IMR-90 (cell line): Measurements from ENCODE around the gene MRGPRX2. TPM values are rescaled to one million over a fixed set of nuclear protein-coding genes. Genes with fewer than 3 reads are reported as not detected.

Experiments
- ATAC-seq: fragments of 200-7000 bp; cut with Tn5 transposase; 2 replicates; pipeline ENCODE4 v1.9.1; 2020; ENCODE audit warnings: low read depth, mild to moderate bottlenecking, moderate library complexity
- BruUV-seq: library from RNA; stranded (reverse); fragments of 400-500 nt; replicated peaks from 2 replicates; lab custom pipeline; 2021; lab: Mats Ljungman, UMichigan
- CTCF ChIA-PET: fragments of 300-600 bp; formaldehyde crosslinking; extraction: SDS; loops from one replicate; lab custom pipeline; 2021; ENCODE audit warnings: antibody characterized with exemption; lab: Yijun Ruan, JAX
- POLR2A ChIA-PET: fragments of 300-600 bp; sonication (Branson Sonifier 250); formaldehyde crosslinking; loops from one replicate; lab custom pipeline; 2022; ENCODE audit warnings: antibody characterized with exemption; ENCODE audit not compliant: unreplicated experiment; lab: Charles Lee
- DNase-seq: peaks from one replicate; pipeline ENCODE4 v3.0.0; 2013
- H2AFZ ChIP-seq: replicated peaks from 2 replicates; pipeline ENCODE3; 2013; ENCODE audit warnings: low read length, mild to moderate bottlenecking; ENCODE audit not compliant: poor library complexity
- H2AK5ac ChIP-seq: 2 replicates; pipeline ENCODE4 v1.6.1; 2013; ENCODE audit warnings: low read depth, low read length, inconsistent platforms
- H2AK9ac ChIP-seq: replicated peaks from 2 replicates; pipeline ENCODE3; 2013; ENCODE audit warnings: mild to moderate bottlenecking, low read depth, low read length, moderate library complexity; ENCODE audit not compliant: poor library complexity
- H2BK120ac ChIP-seq: 2 replicates; pipeline ENCODE4 v1.6.1; 2013; ENCODE audit warnings: low read depth, low read length, inconsistent platforms
- H2BK15ac ChIP-seq: 3 replicates; pipeline ENCODE4 v1.6.1; 2013; ENCODE audit warnings: low read depth, low read length, inconsistent platforms
- H2BK20ac ChIP-seq: 2 replicates; pipeline ENCODE4 v1.6.1; 2013; ENCODE audit warnings: low read depth, mild to moderate bottlenecking, inconsistent platforms, low read length, moderate library complexity
- H2BK5ac ChIP-seq: 2 replicates; pipeline ENCODE4 v1.6.1; 2013; ENCODE audit warnings: mild to moderate bottlenecking, low read depth, low read length, inconsistent platforms; ENCODE audit not compliant: poor library complexity, severe bottlenecking
- H3K14ac ChIP-seq: replicated peaks from 2 replicates; pipeline ENCODE4 v1.6.1; 2013; ENCODE audit warnings: low read depth, low read length, inconsistent platforms
- H3K18ac ChIP-seq: 2 replicates; pipeline ENCODE4 v1.6.1; 2013; ENCODE audit warnings: low read depth, low read length, control low read depth
- H3K23ac ChIP-seq: 2 replicates; pipeline ENCODE4 v1.6.1; 2013; ENCODE audit warnings: low read depth, low read length, inconsistent platforms
- H3K27ac ChIP-seq: 2 replicates; pipeline ENCODE4 v1.5.1; 2013; ENCODE audit warnings: mild to moderate bottlenecking, control low read depth, low read length; ENCODE audit not compliant: insufficient read depth
- H3K27me3 ChIP-seq: 2 replicates; pipeline ENCODE4 v1.6.1; 2013; ENCODE audit warnings: low read length; ENCODE audit not compliant: control insufficient read depth, insufficient read depth
- H3K36me3 ChIP-seq: 2 replicates; pipeline ENCODE4 v1.6.1; 2013; ENCODE audit warnings: low read length, mixed read lengths; ENCODE audit not compliant: control insufficient read depth, insufficient read depth
- H3K4ac ChIP-seq: 2 replicates; pipeline ENCODE4 v1.6.1; 2013; ENCODE audit warnings: low read depth, low read length, inconsistent platforms
- H3K4me1 ChIP-seq: 2 replicates; pipeline ENCODE4 v1.6.1; 2013; ENCODE audit warnings: low read length, mixed read lengths; ENCODE audit not compliant: control insufficient read depth, insufficient read depth
- H3K4me2 ChIP-seq: 2 replicates; pipeline ENCODE4 v1.6.1; 2013; ENCODE audit warnings: low read depth, mild to moderate bottlenecking, control low read depth, low read length, moderate library complexity
- H3K4me3 ChIP-seq: 2 replicates; pipeline ENCODE4 v1.5.1; 2013; ENCODE audit warnings: low read depth, mild to moderate bottlenecking, control low read depth, low read length, moderate library complexity; ENCODE audit not compliant: insufficient read depth
- H3K56ac ChIP-seq: 2 replicates; pipeline ENCODE4 v1.6.1; 2013; ENCODE audit warnings: low read length, inconsistent platforms; ENCODE audit not compliant: insufficient read depth; ENCODE audit errors: extremely low read depth
- H3K79me1 ChIP-seq, 2 experiments: 2 replicates each; pipeline ENCODE4 v1.6.1; 2013; ENCODE audit warnings: low read length in 2 of 2, inconsistent platforms in 1 of 2, low read depth in 1 of 2
- H3K9ac ChIP-seq: 2 replicates; pipeline ENCODE4 v1.6.1; 2013; ENCODE audit warnings: low read depth, low read length, control low read depth
- H3K9me1 ChIP-seq: 2 replicates; pipeline ENCODE4 v1.6.1; 2013; ENCODE audit warnings: low read length, inconsistent platforms; ENCODE audit not compliant: insufficient read depth
- H3K9me3 ChIP-seq: 2 replicates; pipeline ENCODE4 v1.6.1; 2013; ENCODE audit warnings: low read length; ENCODE audit not compliant: control insufficient read depth, insufficient read depth
- H4K20me1 ChIP-seq: 2 replicates; pipeline ENCODE4 v1.6.1; 2013; ENCODE audit warnings: low read length, inconsistent platforms; ENCODE audit not compliant: insufficient read depth
- H4K5ac ChIP-seq: 2 replicates; pipeline ENCODE4 v1.6.1; 2013; ENCODE audit warnings: mild to moderate bottlenecking, low read depth, low read length, control low read depth
- H4K8ac ChIP-seq, 2 experiments: 2 replicates each; pipeline ENCODE4 v1.6.1; 2013; ENCODE audit warnings: low read depth in 2 of 2, low read length in 2 of 2, control low read depth in 1 of 2, inconsistent platforms in 1 of 2
- H4K91ac ChIP-seq: 2 replicates; pipeline ENCODE4 v1.6.1; 2013; ENCODE audit warnings: low read depth, low read length, inconsistent platforms; ENCODE audit not compliant: insufficient read depth
- BHLHE40 ChIP-seq: fragments of 150-350 bp; IDR thresholded peaks from 2 replicates; pipeline ENCODE4 v1.6.1; 2016; ENCODE audit warnings: mild to moderate bottlenecking, low read depth, low read length
- CEBPB ChIP-seq: IDR thresholded peaks from 2 replicates; pipeline ENCODE4 v1.6.1; 2012; ENCODE audit warnings: low read depth, low read length, improper control_type of control experiment
- CHD1 ChIP-seq: IDR thresholded peaks from 2 replicates; pipeline ENCODE4 v1.6.1; 2012; ENCODE audit warnings: low read depth, low read length, improper control_type of control experiment
- FOS ChIP-seq: fragments of 150-350 bp; IDR thresholded peaks from 2 replicates; pipeline ENCODE4 v1.6.1; 2016; ENCODE audit warnings: low read depth, low read length
- MAFK ChIP-seq: IDR thresholded peaks from 2 replicates; pipeline ENCODE4 v1.6.1; 2012; ENCODE audit warnings: low read depth, low read length, improper control_type of control experiment
- MAZ ChIP-seq: IDR thresholded peaks from 2 replicates; pipeline ENCODE4 v1.6.1; 2012; ENCODE audit warnings: low read depth, mild to moderate bottlenecking, low read length, improper control_type of control experiment, moderate library complexity, borderline replicate concordance
- MXI1 ChIP-seq: IDR thresholded peaks from 2 replicates; pipeline ENCODE4 v1.6.1; 2012; ENCODE audit warnings: low read depth, mild to moderate bottlenecking, low read length, moderate library complexity, borderline replicate concordance
- NFE2L2 ChIP-seq: fragments of 150-350 bp; IDR thresholded peaks from 2 replicates; pipeline ENCODE4 v1.6.1; 2016; ENCODE audit warnings: low read depth, mild to moderate bottlenecking, low read length
- POLR2A ChIP-seq: IDR thresholded peaks from 2 replicates; pipeline ENCODE4 v1.6.1; 2012; ENCODE audit warnings: mild to moderate bottlenecking, low read depth, low read length
- RAD21 ChIP-seq: IDR thresholded peaks from 2 replicates; pipeline ENCODE4 v1.6.1; 2012; ENCODE audit warnings: low read length, improper control_type of control experiment
- RCOR1 ChIP-seq: IDR thresholded peaks from 2 replicates; pipeline ENCODE4 v1.6.1; 2012; ENCODE audit warnings: mild to moderate bottlenecking, low read length, improper control_type of control experiment; ENCODE audit not compliant: insufficient replicate concordance
- RFX5 ChIP-seq: IDR thresholded peaks from 2 replicates; pipeline ENCODE4 v1.8.0; 2012; ENCODE audit warnings: low read depth, mild to moderate bottlenecking, low read length, moderate library complexity
- SMC3 ChIP-seq: fragments of 150-350 bp; IDR thresholded peaks from 2 replicates; pipeline ENCODE4 v1.6.1; 2016; ENCODE audit warnings: low read depth, mild to moderate bottlenecking, antibody characterized with exemption, low read length, moderate library complexity
- WGBS, 2 experiments: methylation state at CpG; one replicate each; pipeline versions ENCODE4 v1.1.5 to v1.1.7; 2013; ENCODE audit warnings: missing lambda C conversion rate in 2 of 2; ENCODE audit not compliant: insufficient read length in 1 of 2; ENCODE audit errors: extremely low coverage in 2 of 2; 5-methylcytosine and 5-hydroxymethylcytosine counted together
- dilution Hi-C: fragments of 300-500 bp; cut with HindIII; formaldehyde crosslinking; loops from one replicate; pipeline ENCODE4 v1.14.3; 2018; ENCODE audit warnings: low sequenced_read_pairs; ENCODE audit not compliant: unreplicated experiment
- in situ Hi-C: fragments of 300-500 bp; cut with MboI; formaldehyde crosslinking; loops from 3 replicates; pipeline ENCODE4 v1.14.3; 2019; ENCODE audit warnings: low sequenced_read_pairs, inconsistent platforms, mixed read lengths
- intact Hi-C: fragments of 100-400 bp; cut with micrococcal nuclease; formaldehyde crosslinking; loops from 2 replicates; pipeline ENCODE4 v1.10.0; 2022
- polyA plus RNA-seq, 3 experiments: library from polyadenylated mRNA; depleted of rRNA; stranded (reverse); fragments of >200 nt; gene quantifications; 2 replicates each; pipeline ENCODE4 v1.2.3, GENCODE V29; 2012; ENCODE audit warnings: low replicate concordance in 1 of 3
- total RNA-seq: library from RNA; depleted of rRNA; stranded (reverse); fragments of >200 nt; gene quantifications from 2 replicates; pipeline ENCODE4 v1.2.3, GENCODE V29; 2012
- TF ChIP-seq, protein P1 (sequence below): fragments of 150-350 bp; IDR thresholded peaks from 2 replicates; pipeline ENCODE4 v1.6.1; 2017; ENCODE audit warnings: mild to moderate bottlenecking, antibody characterized with exemption, low read length, low read depth
- TF ChIP-seq, protein P2 (sequence below): fragments of 150-350 bp; IDR thresholded peaks from 2 replicates; pipeline ENCODE4 v1.6.1; 2016; ENCODE audit warnings: low read depth, mild to moderate bottlenecking, low read length, moderate library complexity, borderline replicate concordance

MRGPRX2 gene
- total and polyA plus RNA-seq, 2 of the 4 experiments (the other 2 are of a cell fraction): not detected

- DNase-seq (peak; percentile 1), ATAC-seq (no peak)
- no peaks in the 10 kb centered on the region for H3K9me3 ChIP-seq
- no peak overlapping the region for H2BK120ac ChIP-seq
- dilution Hi-C loops: no loop called here
- no peak overlapping the region for H3K27ac ChIP-seq
- no peak overlapping the region for H3K4me2 ChIP-seq
- H3K79me1 ChIP-seq: no peaks in the 10 kb centered on the region
- no peaks in the 10 kb centered on the region for H4K20me1 ChIP-seq
- POLR2A ChIA-PET: no interaction called here
- in situ Hi-C loops: no loop called here
- CTCF ChIA-PET: no interaction called here
- no peak overlapping the region for H3K4me3 ChIP-seq
- H4K8ac ChIP-seq: no peak overlapping the region
- H3K4ac ChIP-seq: no peak overlapping the region
- no peak overlapping the region for H3K56ac ChIP-seq
- H3K4me1 ChIP-seq: no peaks in the 10 kb centered on the region
- H3K9ac ChIP-seq: no peak overlapping the region
- H3K18ac ChIP-seq: no peak overlapping the region
- H2BK5ac ChIP-seq: no peak overlapping the region
- H3K27me3 ChIP-seq: no peaks in the 10 kb centered on the region; the same call in 1 of the 2 replicates
- no peaks in the 10 kb centered on the region; the same call in 1 of the 2 replicates for H3K9me1 ChIP-seq
- H2BK20ac ChIP-seq: no peak overlapping the region
- H2BK15ac ChIP-seq: no peak overlapping the region
- H3K23ac ChIP-seq: no peak overlapping the region
- intact Hi-C loops: no loop called here
- no peak overlapping the region for H2AK9ac ChIP-seq
- no peak overlapping the region for H4K5ac ChIP-seq
- H3K14ac ChIP-seq: no peak overlapping the region
- WGBS, 2 experiments: no CpG with 5 or more reads among the region's 5 CpGs
- no peaks in the 10 kb centered on the region for H3K36me3 ChIP-seq
- H2AFZ ChIP-seq: no peak overlapping the region
- no TSS peak for BruUV-seq
- H4K91ac ChIP-seq: no peak overlapping the region
- no peak overlapping the region for H2AK5ac ChIP-seq
- no peak for TF ChIP-seq MAFK
- TF ChIP-seq SMC3: no peak
- no peak for TF ChIP-seq POLR2A
- TF ChIP-seq FOS: no peak
- TF ChIP-seq CEBPB: no peak
- TF ChIP-seq CHD1: no peak
- TF ChIP-seq, protein P1, sequence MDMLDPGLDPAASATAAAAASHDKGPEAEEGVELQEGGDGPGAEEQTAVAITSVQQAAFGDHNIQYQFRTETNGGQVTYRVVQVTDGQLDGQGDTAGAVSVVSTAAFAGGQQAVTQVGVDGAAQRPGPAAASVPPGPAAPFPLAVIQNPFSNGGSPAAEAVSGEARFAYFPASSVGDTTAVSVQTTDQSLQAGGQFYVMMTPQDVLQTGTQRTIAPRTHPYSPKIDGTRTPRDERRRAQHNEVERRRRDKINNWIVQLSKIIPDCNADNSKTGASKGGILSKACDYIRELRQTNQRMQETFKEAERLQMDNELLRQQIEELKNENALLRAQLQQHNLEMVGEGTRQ: no peak
- TF ChIP-seq MXI1: no peak
- TF ChIP-seq NFE2L2: no peak
- no peak for TF ChIP-seq BHLHE40
- TF ChIP-seq RFX5: no peak
- TF ChIP-seq, protein P2, sequence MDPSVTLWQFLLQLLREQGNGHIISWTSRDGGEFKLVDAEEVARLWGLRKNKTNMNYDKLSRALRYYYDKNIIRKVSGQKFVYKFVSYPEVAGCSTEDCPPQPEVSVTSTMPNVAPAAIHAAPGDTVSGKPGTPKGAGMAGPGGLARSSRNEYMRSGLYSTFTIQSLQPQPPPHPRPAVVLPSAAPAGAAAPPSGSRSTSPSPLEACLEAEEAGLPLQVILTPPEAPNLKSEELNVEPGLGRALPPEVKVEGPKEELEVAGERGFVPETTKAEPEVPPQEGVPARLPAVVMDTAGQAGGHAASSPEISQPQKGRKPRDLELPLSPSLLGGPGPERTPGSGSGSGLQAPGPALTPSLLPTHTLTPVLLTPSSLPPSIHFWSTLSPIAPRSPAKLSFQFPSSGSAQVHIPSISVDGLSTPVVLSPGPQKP: no peak
- no peak for TF ChIP-seq RCOR1
- TF ChIP-seq MAZ: no peak
- TF ChIP-seq RAD21: no peak
These were observed 34.8 kb downstream of the MRGPRX2 start for GRCh38 chr11:19025481-19026406.
